Colonic mucosa (tissue), 4 donors: ENCODE measurements around the gene QRFP. TPM values are rescaled to one million over a fixed set of nuclear protein-coding genes. Genes with fewer than 3 reads are reported as not detected.

Experiments
- DNase-seq: peaks from one replicate; pipeline ENCODE4 v3.0.0-alpha.2; 2020
- H3K27ac ChIP-seq: fragments of 200-600 bp; one replicate; pipeline ENCODE4 v1.8.0; 2021
- H3K27me3 ChIP-seq: fragments of 200-600 bp; one replicate; pipeline ENCODE4 v1.8.0; 2021
- H3K36me3 ChIP-seq: fragments of 200-600 bp; one replicate; pipeline ENCODE4 v1.8.0; 2021
- H3K4me1 ChIP-seq: fragments of 200-600 bp; one replicate; pipeline ENCODE4 v1.8.0; 2021; ENCODE audit warnings: mild to moderate bottlenecking
- H3K4me3 ChIP-seq: fragments of 200-600 bp; one replicate; pipeline ENCODE4 v1.8.0; 2021
- H3K9ac ChIP-seq, 2 donors: one replicate each; pipeline ENCODE4 v1.7.0; 2013; ENCODE audit warnings: control low read depth in 2 of 2, low read depth in 2 of 2, low read length in 2 of 2
- H3K9me3 ChIP-seq: fragments of 200-600 bp; one replicate; pipeline ENCODE4 v1.8.0; 2021
- intact Hi-C: fragments of 100-400 bp; cut with DNase I; formaldehyde crosslinking; loops from one replicate; pipeline ENCODE4 v1.14.1; 2022
- total RNA-seq, 2 donors: library from RNA; stranded (reverse); fragmentation: NEBNext Ultra II Directional in 1 of 2; extraction: Animal tissue kit (Norgen Biotek cat#: 25700) in 1 of 2; gene quantifications; one replicate each; pipeline ENCODE4 v1.2.1, GENCODE V29; 2021
- TF ChIP-seq, protein P1 (sequence below): fragments of 200-600 bp; IDR thresholded peaks from one replicate; pipeline ENCODE4 v1.8.0; 2022; ENCODE audit warnings: antibody characterized with exemption, mild to moderate bottlenecking
- donor health status: healthy.
- donor health status: DM: no; HTN: no; CAD: no.
- donor health status: DM: no; HTN: no; CAD: no.

Gene QRFP
- total RNA-seq, 2 donors from 2014 or later: 0.77 TPM; not detected in 1

- peak within 1 kb of the TSS; percentile 46 to 62 for H3K9ac ChIP-seq
Measured at GRCh38 chr9:130938652-130939404, 42.2 kb upstream of the QRFP start, which contains the start of gene FIBCD1. Gene FIBCD1 (minus strand): TSS chr9:130939247. CDS start chr9:130938607, 640 bp downstream.

DNA sequence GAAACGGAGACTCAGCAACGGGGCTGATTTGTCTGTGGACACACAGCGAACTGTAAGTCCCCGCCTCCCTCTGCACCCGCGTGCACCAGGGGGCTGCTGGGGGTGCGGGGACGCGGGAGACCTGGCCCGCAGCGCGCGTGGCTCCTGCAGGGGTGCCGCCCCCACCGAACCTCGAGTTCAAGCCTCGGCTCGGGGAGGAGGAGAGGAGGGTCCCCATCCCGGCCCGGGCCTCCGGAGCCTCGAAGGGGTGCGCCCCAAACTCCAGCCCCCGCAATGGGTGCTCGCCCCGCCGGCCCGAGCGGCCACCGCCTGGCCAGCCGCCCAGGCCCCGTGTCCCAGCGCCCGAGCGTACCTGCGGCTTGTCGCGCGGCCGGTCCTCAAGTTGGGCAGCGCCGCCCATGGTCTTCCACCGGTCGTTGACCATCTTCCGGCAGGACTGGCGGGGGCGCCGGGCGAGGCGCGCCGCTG is 41.6 kb upstream of the QRFP start:
- no peaks in the 10 kb centered on the region for H3K9me3 ChIP-seq
- no peak overlapping the region for H3K27ac ChIP-seq
- H3K4me1 ChIP-seq: peaks cover 4% of the 10 kb centered on the region
- TF ChIP-seq, protein P1, sequence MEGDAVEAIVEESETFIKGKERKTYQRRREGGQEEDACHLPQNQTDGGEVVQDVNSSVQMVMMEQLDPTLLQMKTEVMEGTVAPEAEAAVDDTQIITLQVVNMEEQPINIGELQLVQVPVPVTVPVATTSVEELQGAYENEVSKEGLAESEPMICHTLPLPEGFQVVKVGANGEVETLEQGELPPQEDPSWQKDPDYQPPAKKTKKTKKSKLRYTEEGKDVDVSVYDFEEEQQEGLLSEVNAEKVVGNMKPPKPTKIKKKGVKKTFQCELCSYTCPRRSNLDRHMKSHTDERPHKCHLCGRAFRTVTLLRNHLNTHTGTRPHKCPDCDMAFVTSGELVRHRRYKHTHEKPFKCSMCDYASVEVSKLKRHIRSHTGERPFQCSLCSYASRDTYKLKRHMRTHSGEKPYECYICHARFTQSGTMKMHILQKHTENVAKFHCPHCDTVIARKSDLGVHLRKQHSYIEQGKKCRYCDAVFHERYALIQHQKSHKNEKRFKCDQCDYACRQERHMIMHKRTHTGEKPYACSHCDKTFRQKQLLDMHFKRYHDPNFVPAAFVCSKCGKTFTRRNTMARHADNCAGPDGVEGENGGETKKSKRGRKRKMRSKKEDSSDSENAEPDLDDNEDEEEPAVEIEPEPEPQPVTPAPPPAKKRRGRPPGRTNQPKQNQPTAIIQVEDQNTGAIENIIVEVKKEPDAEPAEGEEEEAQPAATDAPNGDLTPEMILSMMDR: no peak
- no peaks in the 10 kb centered on the region for H3K36me3 ChIP-seq
- no peak for DNase-seq
- H3K9ac ChIP-seq: no peak overlapping the region
- H3K4me3 ChIP-seq: peak overlapping the region; percentile 63
- H3K27me3 ChIP-seq: peaks cover 34% of the 10 kb centered on the region
- intact Hi-C loops: no loop called here

More at GRCh38 chr9:130938652-130939404, 42.2 kb upstream of the QRFP start, which contains the start of gene FIBCD1:
- Histone ChIP-seq H3K4me3 (peak within 1 kb of the TSS; percentile 63), H3K4me1 (peaks cover 4% of the 10 kb centered on the region), H3K36me3 (no peaks in the 10 kb centered on the region), H3K9me3 (no peaks in the 10 kb centered on the region), H3K27me3 (peaks cover 34% of the 10 kb centered on the region), H3K27ac (peak within 1 kb of the TSS; percentile 9)
- TF ChIP-seq, protein P1: peak; percentile 27
- DNase-seq: peak; percentile 71
- intact Hi-C loops: no loop called here

DNA sequence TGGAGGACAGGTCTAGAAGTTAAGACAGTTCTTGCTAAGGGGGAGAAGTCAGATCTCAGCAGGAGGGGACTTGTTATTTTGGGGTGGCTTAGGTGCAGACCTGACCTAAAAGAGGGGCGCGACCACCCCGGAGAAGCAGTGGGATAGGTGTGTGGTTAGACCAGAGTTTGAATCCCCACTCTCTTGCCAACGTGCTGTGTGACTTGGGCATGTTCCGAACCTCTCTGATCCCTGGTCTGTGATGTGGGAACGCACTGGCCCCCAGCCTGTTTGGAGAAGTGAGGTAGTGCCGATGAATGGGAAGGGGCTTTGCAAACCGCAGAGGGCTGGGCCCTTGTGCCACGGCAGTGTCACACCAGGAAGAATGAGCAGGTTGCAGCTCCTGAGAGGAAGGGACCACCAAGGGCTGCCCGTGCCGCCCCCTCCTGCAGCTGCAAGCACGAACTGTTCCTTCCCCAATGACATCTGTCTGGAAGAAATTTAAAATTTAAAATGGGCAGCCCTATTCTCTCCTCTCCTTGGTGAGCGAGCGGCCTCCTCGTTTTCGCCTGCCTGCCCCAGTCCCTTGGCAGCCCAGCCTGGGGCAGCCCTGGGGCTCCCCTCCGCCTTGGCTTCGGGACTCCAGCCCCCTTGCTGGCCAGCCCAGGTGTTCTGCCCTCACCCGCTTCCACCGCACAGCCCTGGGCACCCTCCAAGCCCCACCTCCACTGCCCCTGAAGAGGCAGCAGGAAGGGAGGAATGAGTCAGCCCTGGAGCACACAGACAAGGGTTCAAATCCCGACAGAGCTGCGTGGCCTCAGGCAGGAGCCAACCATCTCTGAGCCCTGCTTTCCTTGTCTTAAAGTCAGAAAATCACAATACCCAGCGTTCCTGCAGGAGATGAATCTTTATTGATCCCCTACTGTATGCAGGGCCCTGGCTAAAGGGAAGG is 40.8 kb upstream of the QRFP start:
- H3K9ac ChIP-seq: no peak overlapping the region
- no peaks in the 10 kb centered on the region for H3K9me3 ChIP-seq
- intact Hi-C loops: no loop called here
- H3K4me3 ChIP-seq: no peak overlapping the region
- H3K4me1 ChIP-seq: peaks cover 4% of the 10 kb centered on the region
- DNase-seq: no peak
- H3K27ac ChIP-seq: no peak overlapping the region
- peaks cover 34% of the 10 kb centered on the region for H3K27me3 ChIP-seq
- no peaks in the 10 kb centered on the region for H3K36me3 ChIP-seq
- TF ChIP-seq, protein P1: no peak

DNA sequence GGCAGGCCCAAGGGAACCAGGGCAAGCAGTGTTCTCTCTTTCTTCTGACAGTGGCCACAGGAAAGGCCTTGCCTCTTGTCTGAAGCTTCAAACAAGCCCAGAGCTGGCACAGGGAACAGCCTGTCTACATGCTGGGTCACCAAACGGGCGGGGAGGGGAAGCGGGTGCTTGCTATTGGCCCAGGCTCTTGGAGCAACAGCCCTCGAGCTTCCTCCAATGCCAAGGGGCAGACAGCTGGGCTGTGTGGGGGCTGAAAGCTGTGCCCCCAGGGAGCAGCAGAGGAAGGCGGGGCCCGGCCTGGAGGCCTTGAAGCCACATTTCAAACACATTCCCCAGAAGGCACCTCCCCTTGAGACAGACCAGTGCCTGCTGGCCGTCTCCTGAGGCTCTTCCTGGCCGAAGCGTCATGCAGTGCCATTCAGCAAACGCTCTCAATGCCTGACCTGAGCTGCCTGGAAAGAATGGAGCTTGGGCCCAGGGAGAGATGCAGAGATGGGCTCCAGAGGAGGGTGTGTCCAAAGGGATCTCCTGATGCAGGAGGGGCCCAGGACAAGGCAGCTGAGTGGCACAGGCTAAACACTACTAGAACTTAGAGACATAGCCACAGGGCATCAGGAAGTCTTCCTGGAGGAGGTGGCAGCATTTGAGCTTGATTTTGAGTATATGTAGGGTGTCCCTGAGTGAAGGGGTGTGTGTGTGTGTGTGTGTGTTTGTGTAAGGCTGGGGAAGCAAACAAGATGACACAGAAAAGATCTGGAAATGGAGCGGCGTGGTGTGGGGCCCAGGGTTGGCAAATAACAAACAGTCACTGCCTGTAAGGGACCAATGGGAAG is 39.9 kb upstream of the QRFP start:
- TF ChIP-seq, protein P1: no peak
- DNase-seq: peak; percentile 44
- intact Hi-C loops: no loop called here
- H3K4me1 ChIP-seq: peaks cover 4% of the 10 kb centered on the region
- no peak overlapping the region for H3K27ac ChIP-seq
- H3K27me3 ChIP-seq: peaks cover 34% of the 10 kb centered on the region
- H3K9ac ChIP-seq: no peak overlapping the region
- H3K4me3 ChIP-seq: no peak overlapping the region
- no peaks in the 10 kb centered on the region for H3K9me3 ChIP-seq
- H3K36me3 ChIP-seq: no peaks in the 10 kb centered on the region
